NK-92 treated with Interleukin-12 subunit alpha and Interleukin-12 subunit beta, amount 100 ng/mL, for 24 hours (cell line): ENCODE data around the gene MCCC1.
A peak's percentile ranks its signal among the peaks of the same experiment; 100 is the strongest.
"Not testable (repeated sequence)": the region's sequence is repeated elsewhere in the genome, so short reads cannot be mapped to it uniquely, and the experiment has no call there.

ENCODE experiments used
- DNase-seq: peaks from one replicate; lab custom pipeline; 2025; lab: John Stamatoyannopoulos, UW

MCCC1 gene

GRCh38 chr3:183099026-183099837 lies at the start of gene MCCC1:
Gene MCCC1 (minus strand): TSS chr3:183099496. CDS start chr3:183099440, 56 bp downstream.
- DNase-seq, result peak; percentile 97

GRCh38 chr3:183148056-183148455 lies 48.8 kb upstream of the MCCC1 start:
- no peak for DNase-seq

GRCh38 chr3:183144363-183144762 lies 45.1 kb upstream of the MCCC1 start:
- no peak for DNase-seq

GRCh38 chr3:183142199-183142598 lies 42.9 kb upstream of the MCCC1 start:
- no peak for DNase-seq

GRCh38 chr3:183134844-183135243 lies 35.5 kb upstream of the MCCC1 start:
- no peak for DNase-seq

- DNase-seq, result no peak
These were observed 33.1 kb upstream of the MCCC1 start for GRCh38 chr3:183132409-183132808.

- no peak for DNase-seq
These were observed 32.4 kb upstream of the MCCC1 start for GRCh38 chr3:183131735-183132134.

GRCh38 chr3:183131186-183131725 lies 32.0 kb upstream of the MCCC1 start:
- no peak for DNase-seq

GRCh38 chr3:183129243-183129642 lies 29.9 kb upstream of the MCCC1 start:
- no peak for DNase-seq

GRCh38 chr3:183128709-183129108 lies 29.4 kb upstream of the MCCC1 start:
- no peak for DNase-seq

- DNase-seq, result no peak
These were observed 24.6 kb upstream of the MCCC1 start for GRCh38 chr3:183123891-183124290.

GRCh38 chr3:183122257-183122932 lies 23.1 kb upstream of the MCCC1 start:
- no peak for DNase-seq

GRCh38 chr3:183120538-183121215 lies 21.4 kb upstream of the MCCC1 start:
- DNase-seq, result no peak

GRCh38 chr3:183117056-183117455 lies 17.8 kb upstream of the MCCC1 start:
- no peak for DNase-seq

GRCh38 chr3:183116025-183116614 lies 16.8 kb upstream of the MCCC1 start:
- no peak for DNase-seq

- no peak for DNase-seq
These were observed 15.3 kb upstream of the MCCC1 start for GRCh38 chr3:183114384-183115178.

- DNase-seq, result not testable (repeated sequence)
These were observed 10.6 kb upstream of the MCCC1 start for GRCh38 chr3:183109847-183110246.

GRCh38 chr3:183108470-183108869 lies 9.2 kb upstream of the MCCC1 start:
- no peak for DNase-seq

GRCh38 chr3:183108001-183108449 lies 8.7 kb upstream of the MCCC1 start:
- no peak for DNase-seq

- DNase-seq, result not testable (repeated sequence)
These were observed 8.1 kb upstream of the MCCC1 start for GRCh38 chr3:183107372-183107771.

- DNase-seq, result no peak
These were observed 7.3 kb upstream of the MCCC1 start for GRCh38 chr3:183106635-183107034.
